Osteoblast (primary cell): ENCODE results near the gene PTP4A2. TPM values are rescaled to one million over a fixed set of nuclear protein-coding genes. Genes with fewer than 3 reads are reported as not detected.

Source experiments
- DNase-seq: peaks from one replicate; pipeline ENCODE4 v3.0.0; 2011; ENCODE audit warnings: low spot score, mixed read lengths; ENCODE audit not compliant: insufficient read length; ENCODE audit errors: missing footprints
- H2AFZ ChIP-seq: 2 replicates; pipeline ENCODE4 v1.6.0; 2011; ENCODE audit warnings: mild to moderate bottlenecking, low read length
- H3K27ac ChIP-seq: 2 replicates; pipeline ENCODE4 v1.5.1; 2011; ENCODE audit warnings: mild to moderate bottlenecking, low read depth, low read length, moderate library complexity
- H3K27me3 ChIP-seq: 2 replicates; pipeline ENCODE4 v1.6.0; 2012; ENCODE audit warnings: mild to moderate bottlenecking, control low read depth, inconsistent platforms, low read length, moderate library complexity; ENCODE audit not compliant: insufficient read depth
- H3K36me3 ChIP-seq: 2 replicates; pipeline ENCODE4 v1.5.1; 2011; ENCODE audit warnings: mild to moderate bottlenecking, low read length, control low read depth, moderate library complexity; ENCODE audit not compliant: insufficient read depth
- H3K4me1 ChIP-seq: 2 replicates; pipeline ENCODE4 v1.5.1; 2011; ENCODE audit warnings: mild to moderate bottlenecking, low read length, control low read depth, moderate library complexity; ENCODE audit not compliant: insufficient read depth
- H3K4me2 ChIP-seq: 2 replicates; pipeline ENCODE4 v1.6.0; 2011; ENCODE audit warnings: mild to moderate bottlenecking, low read length; ENCODE audit not compliant: insufficient read depth
- H3K4me3 ChIP-seq: fragments of 200-600 bp; sonication (generic); 3 replicates; pipeline ENCODE4 v1.5.1; 2012; ENCODE audit warnings: mild to moderate bottlenecking, low read length, inconsistent platforms; ENCODE audit not compliant: insufficient read depth
- H3K79me2 ChIP-seq: 2 replicates; pipeline ENCODE4 v1.6.0; 2012; ENCODE audit warnings: mild to moderate bottlenecking, low read length, control low read depth, inconsistent platforms; ENCODE audit not compliant: insufficient read depth
- H3K9me3 ChIP-seq: 2 replicates; pipeline ENCODE4 v1.5.1; 2011; ENCODE audit warnings: low read depth, low read length, control low read depth
- H4K20me1 ChIP-seq: 2 replicates; pipeline ENCODE4 v1.6.0; 2012; ENCODE audit warnings: mild to moderate bottlenecking, low read length, control low read depth; ENCODE audit not compliant: insufficient read depth
- CTCF ChIP-seq: IDR thresholded peaks from 2 replicates; pipeline ENCODE4 v1.5.1; 2011; ENCODE audit warnings: mild to moderate bottlenecking, low read depth, low read length, moderate library complexity; ENCODE audit errors: extremely low read depth
- total RNA-seq: library from RNA; depleted of rRNA; stranded (reverse); fragments of >200 nt; gene quantifications from 2 replicates; pipeline ENCODE4 v1.2.3, GENCODE V29; 2012

PTP4A2 gene
- total RNA-seq, 1 donor = 539 TPM

- H3K4me3 ChIP-seq = no peak overlapping the region
- H3K4me2 ChIP-seq = no peak overlapping the region
- no peak for TF ChIP-seq CTCF
- H2AFZ ChIP-seq = no peak overlapping the region
- no peaks in the 10 kb centered on the region for H3K79me2 ChIP-seq
- DNase-seq = no peak
- no peaks in the 10 kb centered on the region for H3K36me3 ChIP-seq
- no peaks in the 10 kb centered on the region for H3K27me3 ChIP-seq
- H4K20me1 ChIP-seq = no peaks in the 10 kb centered on the region
- H3K4me1 ChIP-seq = no peaks in the 10 kb centered on the region
- H3K27ac ChIP-seq = no peak overlapping the region
- H3K9me3 ChIP-seq = no peaks in the 10 kb centered on the region
Observed at GRCh38 chr1:31870086-31870736, 68.0 kb downstream of the PTP4A2 start.

- no peak for DNase-seq
Observed at GRCh38 chr1:31869449-31869848, 68.7 kb downstream of the PTP4A2 start.

DNA sequence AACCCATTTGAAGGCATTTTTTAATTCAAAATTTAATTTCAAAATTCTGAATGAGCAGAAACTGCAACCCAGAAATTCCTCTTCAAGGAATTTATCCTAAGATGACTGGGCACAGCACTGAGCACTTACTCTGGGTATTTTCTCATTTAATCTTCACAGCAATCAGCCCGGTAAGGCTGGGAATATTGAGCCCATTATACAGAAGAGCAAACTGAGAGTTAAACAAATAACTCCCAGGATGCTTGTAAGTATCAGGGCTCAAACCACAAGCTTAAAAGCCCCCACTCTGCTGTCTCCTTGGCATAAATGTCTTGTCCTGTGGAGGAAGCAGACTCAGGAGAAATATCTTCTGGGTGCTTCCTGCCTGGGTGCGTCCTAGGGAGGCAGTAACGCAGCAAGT, 69.3 kb downstream of the PTP4A2 start:
- no peaks in the 10 kb centered on the region for H3K36me3 ChIP-seq
- no peaks in the 10 kb centered on the region for H3K9me3 ChIP-seq
- no peaks in the 10 kb centered on the region for H4K20me1 ChIP-seq
- H3K79me2 ChIP-seq = no peaks in the 10 kb centered on the region
- no peaks in the 10 kb centered on the region for H3K27me3 ChIP-seq
- H3K4me2 ChIP-seq = no peak overlapping the region
- DNase-seq = no peak
- H3K4me3 ChIP-seq = no peak overlapping the region
- no peaks in the 10 kb centered on the region for H3K4me1 ChIP-seq
- no peak for TF ChIP-seq CTCF
- H3K27ac ChIP-seq = no peak overlapping the region
- H2AFZ ChIP-seq = no peak overlapping the region

More at GRCh38 chr1:31869449-31869848, 68.7 kb downstream of the PTP4A2 start:
- no peak overlapping the region for H2AFZ ChIP-seq
- TF ChIP-seq CTCF = no peak
- no peaks in the 10 kb centered on the region for H3K4me1 ChIP-seq
- H3K9me3 ChIP-seq = no peaks in the 10 kb centered on the region
- H3K79me2 ChIP-seq = no peaks in the 10 kb centered on the region
- no peak overlapping the region for H3K4me3 ChIP-seq
- H4K20me1 ChIP-seq = no peaks in the 10 kb centered on the region
- no peaks in the 10 kb centered on the region for H3K36me3 ChIP-seq
- H3K4me2 ChIP-seq = no peak overlapping the region
- no peak overlapping the region for H3K27ac ChIP-seq
- H3K27me3 ChIP-seq = no peaks in the 10 kb centered on the region

GRCh38 chr1:31867546-31867945, 70.6 kb downstream of the PTP4A2 start:
- H3K4me1 ChIP-seq = no peaks in the 10 kb centered on the region
- TF ChIP-seq CTCF = no peak
- no peaks in the 10 kb centered on the region for H3K9me3 ChIP-seq
- H2AFZ ChIP-seq = no peak overlapping the region
- H3K36me3 ChIP-seq = no peaks in the 10 kb centered on the region
- H3K4me3 ChIP-seq = no peak overlapping the region
- DNase-seq = no peak
- no peaks in the 10 kb centered on the region for H3K79me2 ChIP-seq
- no peaks in the 10 kb centered on the region for H4K20me1 ChIP-seq
- H3K4me2 ChIP-seq = no peak overlapping the region
- H3K27me3 ChIP-seq = no peaks in the 10 kb centered on the region
- no peak overlapping the region for H3K27ac ChIP-seq
